Tibial artery (tissue), 4 donors: ENCODE data around the gene MLC1.

Source experiments
- DNase-seq, 2 donors: peaks; one replicate each; pipeline ENCODE4 v3.0.0-alpha.2; 2019
- H3K27ac ChIP-seq, 2 donors: fragments of 200-600 bp; sonication (generic) in 1 of 2; 1 replicate in 1 of 2; 2 replicates in 1 of 2; pipeline ENCODE4 v1.5.1; 2018 to 2019; ENCODE audit warnings: mild to moderate bottlenecking in 1 of 2
- H3K27me3 ChIP-seq, 2 donors: fragments of 200-600 bp; sonication (generic) in 1 of 2; one replicate each; pipeline versions ENCODE4 v1.5.1 to v1.6.0; 2016 to 2019
- H3K36me3 ChIP-seq, 3 donors: fragments of 200-600 bp; sonication (generic) in 2 of 3; one replicate each; pipeline ENCODE4 v1.5.1; 2016 to 2019; ENCODE audit warnings: mild to moderate bottlenecking in 2 of 3
- H3K4me1 ChIP-seq, 4 donors: fragments of 200-600 bp; sonication (generic) in 2 of 4; 1 replicate in 3 of 4; 2 replicates in 1 of 4; pipeline ENCODE4 v1.5.1; 2016 to 2019
- H3K4me3 ChIP-seq, 2 donors: fragments of 200-600 bp; sonication (generic) in 1 of 2; 1 replicate in 1 of 2; 2 replicates in 1 of 2; pipeline ENCODE4 v1.5.1; 2018 to 2019; ENCODE audit warnings: mild to moderate bottlenecking in 2 of 2
- H3K9me3 ChIP-seq, 3 donors: fragments of 200-600 bp; sonication (generic) in 1 of 3; one replicate each; pipeline ENCODE4 v1.5.1; 2016 to 2019
- CTCF ChIP-seq, 2 experiments: fragments of 200-600 bp in 1 of 2; fragments of 450-650 bp in 1 of 2; IDR thresholded peaks; one replicate each; pipeline ENCODE4 v1.5.1; 2017 to 2019; ENCODE audit warnings: antibody characterized with exemption in 2 of 2, mild to moderate bottlenecking in 1 of 2, moderate library complexity in 1 of 2
- intact Hi-C: fragments of 100-400 bp; cut with DNase I; formaldehyde crosslinking; loops from one replicate; pipeline ENCODE4 v1.15.0; 2023; ENCODE audit warnings: low total_unique reads

MLC1 gene

GRCh38 chr22:50062509-50063135 lies 22.6 kb downstream of the MLC1 start:
- TF ChIP-seq CTCF (IDR thresholded peaks at IDR 0.05) = no peak
- intact Hi-C loops = no loop called here
- Histone ChIP-seq H3K4me1 (peaks cover 0 to 16% (median 11%) of the 10 kb centered on the region in 4 donors), H3K27ac (no peak overlapping the region), H3K9me3 (no peaks in the 10 kb centered on the region), H3K4me3 (no peak overlapping the region), H3K36me3 (no peaks in the 10 kb centered on the region), H3K27me3 (peaks cover 0 to 70% of the 10 kb centered on the region in 2 donors)
- no peak for DNase-seq

DNA sequence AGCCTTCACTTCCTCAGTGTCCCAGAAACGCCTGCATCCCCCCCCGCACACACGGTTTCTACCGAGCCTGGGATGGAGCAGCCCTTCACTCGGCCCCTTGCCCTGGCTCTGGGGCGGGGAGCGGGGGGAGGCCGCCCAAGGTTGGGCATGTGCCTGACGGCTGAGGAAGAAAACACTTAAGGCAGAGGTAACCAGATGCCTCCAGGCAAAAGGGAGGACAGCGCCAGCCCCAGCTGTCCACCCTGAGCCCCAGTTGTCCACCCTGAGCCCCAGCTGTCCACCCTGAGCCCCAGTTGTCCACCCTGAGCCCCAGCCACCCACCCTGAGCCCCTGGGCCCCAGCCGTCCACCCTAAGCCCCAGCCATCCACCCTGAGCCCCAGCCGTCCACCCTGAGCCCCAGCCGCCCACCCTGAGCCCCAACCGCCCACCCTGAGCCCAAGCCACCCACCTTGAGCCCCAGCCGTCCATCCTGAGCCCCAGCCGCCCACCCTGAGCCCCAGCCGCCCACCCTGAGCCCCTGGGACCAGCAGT lies 23.3 kb downstream of the MLC1 start:
- Histone ChIP-seq H3K4me1 (peaks cover 0 to 16% (median 11%) of the 10 kb centered on the region in 4 donors), H3K27ac (no peak overlapping the region), H3K27me3 (peaks cover 0 to 72% of the 10 kb centered on the region in 2 donors), H3K36me3 (no peaks in the 10 kb centered on the region), H3K4me3 (no peak overlapping the region), H3K9me3 (no peaks in the 10 kb centered on the region)
- DNase-seq = no peak
- TF ChIP-seq CTCF (IDR thresholded peaks at IDR 0.05) = no peak
- intact Hi-C loops = no loop called here

GRCh38 chr22:50061141-50061823 lies 23.9 kb downstream of the MLC1 start:
- H3K4me3 ChIP-seq = no peak overlapping the region
- no peaks in the 10 kb centered on the region for H3K9me3 ChIP-seq
- no peak overlapping the region for H3K27ac ChIP-seq
- peaks cover 0 to 16% (median 11%) of the 10 kb centered on the region in 4 donors for H3K4me1 ChIP-seq
- H3K36me3 ChIP-seq = no peaks in the 10 kb centered on the region
- DNase-seq = no peak
- TF ChIP-seq CTCF (IDR thresholded peaks at IDR 0.05) = no peak
- intact Hi-C loops = no loop called here
- peaks cover 0 to 77% of the 10 kb centered on the region in 2 donors for H3K27me3 ChIP-seq

- Histone ChIP-seq H3K27ac (no peak overlapping the region), H3K4me3 (no peak overlapping the region), H3K27me3 (peaks cover 0 to 77% of the 10 kb centered on the region in 2 donors), H3K36me3 (no peaks in the 10 kb centered on the region), H3K9me3 (no peaks in the 10 kb centered on the region), H3K4me1 (peaks cover 0 to 16% (median 11%) of the 10 kb centered on the region in 4 donors)
- TF ChIP-seq CTCF (IDR thresholded peaks at IDR 0.05) = no peak
- intact Hi-C loops = no loop called here
- DNase-seq = no peak
Measured at GRCh38 chr22:50060441-50061140, 24.6 kb downstream of the MLC1 start.

DNA sequence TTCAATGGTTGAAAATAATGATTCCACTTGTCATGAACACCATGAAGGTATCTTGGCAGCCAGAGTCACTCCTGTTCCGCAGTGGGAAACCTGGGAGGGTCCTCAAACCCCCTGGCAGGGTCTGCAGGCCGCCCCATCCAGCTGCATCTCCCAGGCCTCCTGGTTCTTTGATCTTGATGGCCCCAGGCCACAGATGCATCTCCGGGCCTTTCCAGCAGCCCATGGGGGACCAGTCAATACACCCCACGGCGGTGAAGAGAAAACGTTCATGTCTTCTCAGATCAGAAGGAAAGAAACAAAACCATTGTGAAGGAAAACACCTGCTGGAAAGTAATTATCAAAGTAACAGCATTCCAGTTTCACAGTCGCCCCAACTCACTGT lies 25.4 kb downstream of the MLC1 start:
- Histone ChIP-seq H3K27me3 (peaks cover 0 to 76% of the 10 kb centered on the region in 2 donors), H3K9me3 (no peaks in the 10 kb centered on the region), H3K27ac (no peak overlapping the region), H3K36me3 (no peaks in the 10 kb centered on the region), H3K4me1 (peaks cover 0 to 16% (median 11%) of the 10 kb centered on the region in 4 donors), H3K4me3 (no peak overlapping the region)
- no peak for TF ChIP-seq CTCF (IDR thresholded peaks at IDR 0.05)
- no peak for DNase-seq
- intact Hi-C loops = no loop called here
